ENCODE measurements around the gene SH3PXD2B.
"Not testable (repeated sequence)": the region's sequence is repeated elsewhere in the genome, so short reads cannot be mapped to it uniquely, and the experiment has no call there.

Gene SH3PXD2B

GRCh38 chr5:172368699-172369098, 85.6 kb downstream of the SH3PXD2B start:
- not testable (repeated sequence) for DNase-seq (ENCODE audit: low spot score)

- no peak for DNase-seq (ENCODE audit: low spot score)
Observed at GRCh38 chr5:172365948-172366608, 88.2 kb downstream of the SH3PXD2B start.

DNA sequence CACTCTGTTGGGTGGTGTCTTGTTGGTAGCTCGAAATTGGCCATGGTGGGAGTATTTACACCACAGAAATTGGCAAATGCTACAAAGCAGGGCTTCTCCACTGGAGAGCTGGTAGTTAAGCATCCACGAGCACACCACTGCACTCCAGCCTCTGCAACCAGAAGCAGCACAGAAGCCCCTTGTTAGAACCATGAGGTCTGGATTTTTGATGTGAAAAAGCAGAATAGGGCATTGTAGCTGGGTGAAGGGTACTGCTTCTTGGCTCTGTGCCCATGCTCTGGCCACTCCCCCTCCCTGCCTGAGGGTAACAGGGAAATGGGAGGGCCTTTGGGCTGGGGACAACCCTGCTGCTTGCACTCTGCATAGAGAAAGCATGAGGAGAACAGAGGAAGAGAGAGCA, 89.6 kb downstream of the SH3PXD2B start:
- DNase-seq (ENCODE audit: low spot score) = no peak

DNA sequence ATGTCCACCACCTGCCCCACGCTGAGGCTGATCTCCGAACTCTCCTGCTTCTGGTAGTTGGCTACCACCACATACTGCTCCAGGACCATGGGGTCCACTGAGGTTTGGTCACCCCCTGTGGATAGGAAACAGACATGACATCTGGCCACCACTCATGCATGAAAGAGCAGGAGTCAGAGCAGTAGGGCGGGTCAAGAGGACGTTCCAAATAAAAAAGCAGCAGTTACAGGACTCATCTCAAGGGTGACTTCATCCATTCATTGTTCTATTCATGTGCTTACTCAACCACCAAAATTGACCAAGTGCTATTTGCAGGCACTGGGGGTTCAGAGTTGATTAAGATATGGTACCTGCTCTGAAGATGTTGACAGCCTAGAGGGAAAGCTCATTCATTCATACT, 91.6 kb downstream of the SH3PXD2B start:
- DNase-seq (ENCODE audit: low spot score) = no peak

GRCh38 chr5:172361566-172362238, 92.6 kb downstream of the SH3PXD2B start:
- peak; percentile 92 for DNase-seq (ENCODE audit: low spot score)

GRCh38 chr5:172358345-172358744, 96.0 kb downstream of the SH3PXD2B start:
- DNase-seq (ENCODE audit: low spot score) = no peak

DNA sequence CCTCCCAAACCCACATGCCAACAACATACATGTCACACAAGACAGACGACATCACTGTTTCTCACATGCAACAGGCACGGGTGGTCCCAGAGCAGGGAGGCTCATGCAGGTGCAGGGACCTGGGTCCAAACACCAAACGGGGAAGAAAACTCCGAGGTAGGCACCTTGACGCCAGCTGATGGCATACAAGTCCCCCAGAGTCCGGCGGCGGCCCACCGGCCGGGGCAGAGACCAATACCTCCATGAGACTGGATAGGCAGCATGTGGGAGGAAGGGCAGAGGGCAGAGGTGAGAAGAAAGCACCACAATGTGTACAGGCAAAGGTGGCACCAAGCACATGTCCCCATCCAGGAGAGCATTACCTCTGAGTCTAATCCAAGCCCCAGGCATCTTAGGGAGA, 97.8 kb downstream of the SH3PXD2B start:
- no peak for DNase-seq (ENCODE audit: low spot score)

DNA sequence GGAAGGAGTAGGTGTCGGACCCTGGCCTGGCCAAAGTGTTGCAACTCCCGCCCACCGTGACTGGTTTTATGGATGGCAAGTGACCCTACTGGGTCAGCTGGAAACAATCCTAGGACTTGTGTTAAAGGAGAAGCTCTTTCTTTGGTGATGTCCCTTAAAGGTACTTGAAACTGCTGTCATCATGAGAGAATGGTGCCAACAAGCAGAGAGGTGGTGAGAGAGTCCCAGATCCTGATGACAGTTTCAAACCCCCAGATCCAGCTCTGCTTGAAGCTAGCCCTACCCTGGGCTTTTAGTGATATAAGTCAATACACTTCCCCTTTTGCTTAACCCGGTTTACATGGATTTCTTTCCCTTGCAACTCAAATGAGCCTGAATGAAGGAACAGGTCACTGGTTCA, 98.3 kb downstream of the SH3PXD2B start:
- DNase-seq (ENCODE audit: low spot score) = no peak

GRCh38 chr5:172353846-172354245, 100.5 kb downstream of the SH3PXD2B start:
- DNase-seq (ENCODE audit: low spot score) = no peak

DNA sequence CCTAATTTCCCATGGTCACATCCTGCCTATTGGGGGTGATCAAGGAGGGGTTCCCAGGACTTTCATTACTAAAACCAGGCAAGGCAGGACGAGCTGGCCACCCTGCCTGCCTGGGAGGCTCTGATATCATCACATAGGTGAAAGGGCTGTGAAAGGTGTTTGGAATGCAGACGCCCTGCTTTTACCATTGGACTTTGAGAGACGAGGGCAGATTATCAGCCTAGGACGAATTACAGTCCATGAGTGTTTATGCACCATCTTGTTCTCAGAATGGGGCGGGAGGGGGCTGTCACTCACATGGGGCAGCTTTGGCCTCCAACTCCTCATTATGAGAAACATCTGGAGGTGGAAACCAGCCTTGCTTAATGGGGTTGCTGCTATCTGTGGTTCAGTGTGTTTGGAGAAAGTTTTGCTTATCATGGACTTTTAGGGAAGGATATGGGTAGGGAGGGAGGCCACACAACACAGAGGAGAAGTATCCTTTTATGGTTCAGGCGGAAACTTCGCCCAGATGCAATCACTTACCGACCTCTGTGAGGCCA, 101.0 kb downstream of the SH3PXD2B start:
- DNase-seq (ENCODE audit: low spot score) = no peak

DNA sequence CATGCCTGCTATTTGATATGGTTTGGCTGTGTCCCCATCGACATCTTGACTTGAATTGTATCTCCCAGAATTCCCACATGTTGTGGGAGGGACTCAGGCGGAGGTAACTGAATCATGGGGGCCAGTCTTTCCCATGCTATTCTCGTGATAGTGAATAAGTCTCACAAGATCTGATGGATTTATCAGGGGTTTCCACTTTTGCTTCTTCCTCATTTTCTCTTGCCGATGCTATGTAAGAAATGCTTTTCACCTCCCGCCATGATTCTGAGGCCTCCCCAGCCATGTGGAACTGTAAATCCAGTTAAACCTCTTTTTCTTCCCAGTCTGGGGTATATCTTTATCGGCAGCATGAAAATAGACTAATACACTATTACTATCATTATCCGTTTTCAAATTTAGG, 101.8 kb downstream of the SH3PXD2B start:
- not testable (repeated sequence) for DNase-seq (ENCODE audit: low spot score)

DNA sequence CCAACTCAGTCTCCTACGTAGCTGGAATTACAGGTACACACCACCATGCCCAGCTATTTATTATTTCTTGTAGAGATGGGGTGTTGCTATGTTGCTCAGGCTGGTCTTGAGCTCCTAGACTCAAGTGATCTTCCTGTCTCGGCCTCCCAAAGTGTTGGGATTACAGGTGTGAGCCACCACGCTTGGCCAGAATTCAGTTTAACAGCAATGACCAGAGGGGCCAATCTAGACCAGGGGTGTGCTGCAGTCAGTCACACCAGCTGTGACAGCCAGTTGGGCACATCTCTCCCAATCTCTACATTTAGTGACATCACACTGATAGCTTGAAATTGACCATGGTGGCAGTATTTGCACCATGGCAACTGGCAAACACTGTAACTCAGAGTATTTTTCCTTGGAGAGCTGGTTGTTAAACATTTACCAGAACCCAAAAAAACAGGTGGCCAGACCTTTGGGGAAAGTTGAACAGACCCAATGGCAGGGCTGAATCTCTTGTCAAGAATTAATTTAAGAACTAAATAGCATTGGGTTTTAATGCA, 103.0 kb downstream of the SH3PXD2B start:
- no peak for DNase-seq (ENCODE audit: low spot score)

DNA sequence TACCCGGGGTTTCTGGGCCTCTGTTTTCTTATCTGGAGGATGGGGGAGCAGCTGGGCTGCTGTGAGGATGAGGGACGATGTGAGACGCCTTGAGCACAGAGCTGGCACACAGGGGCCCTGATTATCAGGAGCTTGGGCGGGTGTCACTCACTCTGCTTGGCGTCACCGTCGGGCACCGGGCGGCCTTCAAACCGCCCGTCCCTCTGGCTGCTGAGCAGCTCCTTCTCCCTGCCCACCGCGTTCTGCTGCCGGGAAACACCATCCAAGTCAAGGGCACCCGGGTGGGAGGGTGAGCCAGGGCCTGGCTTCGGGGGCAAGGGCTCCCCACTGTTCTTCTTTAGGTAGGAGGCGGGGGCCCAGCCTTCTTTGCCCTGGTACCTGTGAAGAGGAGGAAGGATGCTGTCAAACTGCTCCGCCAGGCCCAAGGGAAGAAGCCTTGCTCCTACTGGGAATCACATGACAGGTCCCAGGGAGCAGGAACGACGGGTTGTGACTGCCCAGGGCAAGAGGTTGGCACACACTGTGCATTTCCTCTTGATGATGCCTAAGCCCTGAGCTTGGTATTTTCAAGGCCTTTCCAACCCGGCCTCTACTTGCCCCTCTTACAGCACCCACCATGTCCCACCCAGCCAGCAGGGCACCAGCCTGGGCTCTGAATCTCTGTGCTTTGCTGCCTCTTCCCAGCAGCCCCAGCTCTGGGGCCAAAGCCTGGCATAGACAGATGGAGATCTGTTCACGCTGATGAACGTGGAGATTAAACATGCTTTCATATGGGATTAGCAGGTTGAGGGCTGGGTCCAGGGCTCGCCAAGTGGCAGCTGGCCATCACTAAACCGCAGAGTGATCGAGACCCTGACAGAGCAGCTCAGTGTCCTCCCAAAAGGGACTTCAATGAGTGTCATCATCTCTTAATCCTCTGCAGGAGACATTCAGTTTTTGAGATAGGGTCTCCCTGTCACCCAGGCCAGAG, 103.8 kb downstream of the SH3PXD2B start:
- no peak for DNase-seq (ENCODE audit: low spot score)

DNA sequence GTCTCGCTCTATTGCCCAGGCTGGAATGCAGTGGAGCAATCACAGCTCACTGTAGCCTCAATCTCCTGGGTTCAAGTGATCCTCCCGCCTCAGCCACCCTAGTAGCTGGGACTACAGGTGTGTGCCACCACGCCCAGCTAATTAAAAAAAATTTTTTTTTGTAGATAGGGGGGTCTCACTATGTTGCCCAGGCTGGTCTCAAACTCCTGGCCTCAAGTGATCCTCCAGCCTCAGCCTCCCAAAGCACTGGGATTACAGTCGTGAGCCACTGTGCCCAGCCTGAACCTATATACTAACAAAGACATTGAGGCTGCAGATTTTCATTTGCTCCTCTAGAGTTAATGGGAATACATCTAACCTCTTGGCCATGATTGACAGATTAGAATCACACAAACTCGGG, 105.6 kb downstream of the SH3PXD2B start:
- not testable (repeated sequence) for DNase-seq (ENCODE audit: low spot score)

DNA sequence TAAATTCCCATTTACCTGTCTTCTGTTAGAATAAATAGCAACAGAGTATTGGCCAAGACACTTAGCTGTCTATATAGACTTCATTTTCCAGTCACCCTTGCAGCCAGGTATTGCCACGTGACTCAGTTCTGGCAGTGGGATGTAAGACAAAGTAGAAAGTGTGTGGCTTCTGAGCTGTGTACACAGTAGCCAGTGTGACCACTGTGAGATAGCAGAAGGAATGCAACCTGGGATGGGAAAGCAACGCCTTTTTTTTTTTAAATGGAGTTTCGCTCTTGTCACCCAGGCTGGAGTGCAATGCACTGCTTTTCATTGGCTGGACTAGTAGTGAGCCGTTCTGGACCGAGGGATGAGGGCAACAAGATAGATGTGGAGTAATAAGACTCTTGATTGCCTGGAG, 106.2 kb downstream of the SH3PXD2B start:
- DNase-seq (ENCODE audit: low spot score) = no peak

DNA sequence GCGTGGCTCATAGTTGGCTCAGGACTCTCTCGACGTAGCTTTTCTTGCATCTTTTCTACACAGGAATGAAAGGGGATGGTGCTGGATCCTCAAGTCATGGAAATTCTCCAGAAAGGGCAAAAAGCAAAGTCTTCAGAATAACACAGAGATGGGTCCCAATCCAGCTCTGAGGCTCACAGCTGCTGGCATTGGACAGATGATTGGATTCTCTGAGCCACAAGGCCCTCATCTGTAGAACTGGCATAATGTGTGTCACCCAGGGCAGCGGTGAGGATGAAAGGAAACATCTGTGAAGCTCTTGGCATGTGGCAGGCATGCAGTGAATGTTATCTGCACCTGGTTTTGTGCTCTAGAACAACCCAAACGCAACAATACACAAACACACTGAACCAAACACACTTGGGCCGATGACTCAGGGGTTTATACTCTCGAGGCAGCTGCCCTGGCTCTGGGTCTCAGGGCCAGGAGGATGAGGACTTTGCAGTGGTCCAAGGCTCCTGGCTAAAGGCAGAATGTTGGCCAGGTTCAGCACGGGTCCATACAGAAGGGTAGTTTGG, 106.8 kb downstream of the SH3PXD2B start:
- no peak for DNase-seq (ENCODE audit: low spot score)

GRCh38 chr5:172345881-172346280, 108.4 kb downstream of the SH3PXD2B start:
- no peak for DNase-seq (ENCODE audit: low spot score)

GRCh38 chr5:172344855-172345409, 109.4 kb downstream of the SH3PXD2B start:
- DNase-seq (ENCODE audit: low spot score) = no peak

- DNase-seq (ENCODE audit: low spot score) = no peak
Observed at GRCh38 chr5:172343741-172344140, 110.6 kb downstream of the SH3PXD2B start.

DNA sequence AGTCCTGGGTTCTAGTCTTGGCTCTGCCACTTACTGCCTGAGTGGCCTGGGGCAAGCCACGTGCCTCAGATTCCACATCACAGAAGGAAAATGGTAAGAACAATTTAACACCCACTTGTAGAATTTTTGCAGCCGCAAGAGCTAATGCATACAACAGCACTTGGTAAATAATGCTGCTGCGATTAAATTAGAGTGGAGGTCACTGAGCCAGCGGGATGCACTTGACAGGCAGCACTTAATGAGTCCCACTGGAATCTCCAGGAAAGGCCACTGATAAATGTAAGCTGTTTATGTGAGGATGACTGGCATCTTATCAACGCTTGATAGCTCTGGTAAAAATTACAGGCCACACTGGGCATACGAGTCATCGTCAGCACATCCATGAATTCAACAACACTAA, 111.4 kb downstream of the SH3PXD2B start:
- no peak for DNase-seq (ENCODE audit: low spot score)

Measured in GM03348 (cell line).